OCI-LY1 (cell line): ENCODE measurements around the gene SRPX2.

Source experiments
- H2AFZ ChIP-seq: fragments of 200-600 bp; sonication (generic), shearing (Covaris generic); 2 replicates; pipeline ENCODE4 v1.6.0; 2014; ENCODE audit warnings: antibody characterized with exemption, mild to moderate bottlenecking, low read length
- H3F3A ChIP-seq: fragments of 200-600 bp; sonication (generic), shearing (Covaris generic); 2 replicates; pipeline ENCODE4 v1.6.0; 2014; ENCODE audit warnings: mild to moderate bottlenecking, antibody characterized with exemption, low read length, moderate library complexity; ENCODE audit not compliant: insufficient read depth
- H3K27ac ChIP-seq: fragments of 200-600 bp; sonication (generic); 2 replicates; pipeline ENCODE4 v1.5.1; 2014; ENCODE audit warnings: low read length, mixed run types, mild to moderate bottlenecking, low read depth; ENCODE audit not compliant: poor library complexity, severe bottlenecking
- H3K27me3 ChIP-seq: fragments of 200-600 bp; sonication (generic); 2 replicates; pipeline ENCODE4 v1.6.0; 2014; ENCODE audit warnings: antibody characterized with exemption, mild to moderate bottlenecking, low read length, moderate library complexity; ENCODE audit not compliant: insufficient read depth
- H3K36me3 ChIP-seq: fragments of 200-600 bp; sonication (generic); 2 replicates; pipeline ENCODE4 v1.6.1; 2014; ENCODE audit warnings: mild to moderate bottlenecking, antibody characterized with exemption, low read length, moderate library complexity, mixed read lengths; ENCODE audit not compliant: insufficient read depth
- H3K4me1 ChIP-seq: fragments of 200-600 bp; sonication (generic); 2 replicates; pipeline ENCODE4 v1.5.1; 2014; ENCODE audit warnings: mild to moderate bottlenecking, low read length, moderate library complexity; ENCODE audit not compliant: insufficient read depth, severe bottlenecking
- H3K4me2 ChIP-seq: fragments of 200-600 bp; sonication (generic), shearing (Covaris generic); 2 replicates; pipeline ENCODE4 v1.6.1; 2014; ENCODE audit warnings: low read length
- H3K4me3 ChIP-seq: fragments of 200-600 bp; sonication (generic); 2 replicates; pipeline ENCODE4 v1.5.1; 2014; ENCODE audit warnings: low read length, low read depth, mild to moderate bottlenecking, mixed read lengths; ENCODE audit not compliant: poor library complexity, severe bottlenecking
- H3K79me2 ChIP-seq: fragments of 200-600 bp; shearing (Covaris generic); 2 replicates; pipeline ENCODE4 v1.6.1; 2016; ENCODE audit warnings: mixed run types, low read length, mixed read lengths; ENCODE audit not compliant: insufficient read depth
- H3K9ac ChIP-seq: fragments of 200-600 bp; sonication (generic), shearing (Covaris generic); 2 replicates; pipeline ENCODE4 v1.6.1; 2014; ENCODE audit warnings: mild to moderate bottlenecking, low read length, mixed read lengths
- H3K9me2 ChIP-seq: fragments of 200-600 bp; sonication (generic), shearing (Covaris generic); 2 replicates; pipeline ENCODE4 v1.6.1; 2014; ENCODE audit warnings: low read depth, mild to moderate bottlenecking, low read length, mixed read lengths
- H3K9me3 ChIP-seq: fragments of 200-600 bp; shearing (Covaris generic); 2 replicates; pipeline ENCODE4 v1.6.1; 2014; ENCODE audit warnings: low read length, mixed read lengths
- H4K20me1 ChIP-seq: fragments of 200-600 bp; sonication (generic), shearing (Covaris generic); 2 replicates; pipeline ENCODE4 v1.6.0; 2016; ENCODE audit warnings: mild to moderate bottlenecking, low read length; ENCODE audit not compliant: insufficient read depth
- CTCF ChIP-seq: fragments of 200-600 bp; sonication (generic), shearing (Covaris generic); IDR thresholded peaks from 2 replicates; pipeline ENCODE4 v1.5.1; 2017; ENCODE audit warnings: mild to moderate bottlenecking, antibody characterized with exemption, low read length, moderate library complexity, mixed read lengths
- EZH2 ChIP-seq: fragments of 200-600 bp; sonication (generic), shearing (Covaris generic); IDR thresholded peaks from 2 replicates; pipeline ENCODE4 v1.8.0; 2017; ENCODE audit warnings: borderline replicate concordance, mixed run types, mild to moderate bottlenecking, antibody characterized with exemption, low read length, moderate library complexity, mixed read lengths

SRPX2 gene

GRCh38 chrX:100695302-100695701 is 51.3 kb downstream of the SRPX2 start:
- Histone ChIP-seq H4K20me1 (no peaks in the 10 kb centered on the region), H2AFZ (no peak overlapping the region), H3K4me2 (no peak overlapping the region), H3K79me2 (no peaks in the 10 kb centered on the region), H3K4me1 (no peaks in the 10 kb centered on the region), H3K27me3 (no peaks in the 10 kb centered on the region), H3K36me3 (no peaks in the 10 kb centered on the region), H3K9me2 (no peaks in the 10 kb centered on the region), H3K9me3 (no peaks in the 10 kb centered on the region), H3K4me3 (no peak overlapping the region), H3K9ac (no peak overlapping the region), H3K27ac (no peak overlapping the region), H3F3A (no peaks in the 10 kb centered on the region)
- TF ChIP-seq CTCF (no peak), EZH2 (no peak)

GRCh38 chrX:100695991-100696390 is 52.0 kb downstream of the SRPX2 start:
- Histone ChIP-seq H4K20me1 (no peaks in the 10 kb centered on the region), H3K4me3 (no peak overlapping the region), H3K9me2 (no peaks in the 10 kb centered on the region), H3K9ac (no peak overlapping the region), H3K79me2 (no peaks in the 10 kb centered on the region), H3K36me3 (no peaks in the 10 kb centered on the region), H3K27me3 (no peaks in the 10 kb centered on the region), H3K4me1 (no peaks in the 10 kb centered on the region), H3K27ac (no peak overlapping the region), H3K4me2 (no peak overlapping the region), H3K9me3 (no peaks in the 10 kb centered on the region), H2AFZ (no peak overlapping the region), H3F3A (no peaks in the 10 kb centered on the region)
- no peak for TF ChIP-seq CTCF
- no peak for TF ChIP-seq EZH2

- H4K20me1 ChIP-seq, result no peaks in the 10 kb centered on the region
- no peak overlapping the region for H3K9ac ChIP-seq
- H3K9me2 ChIP-seq, result no peaks in the 10 kb centered on the region
- H3K4me1 ChIP-seq, result no peaks in the 10 kb centered on the region
- no peak for TF ChIP-seq EZH2
- TF ChIP-seq CTCF, result no peak
- no peak overlapping the region for H3K4me2 ChIP-seq
- no peak overlapping the region for H3K27ac ChIP-seq
- H3K4me3 ChIP-seq, result no peak overlapping the region
- no peak overlapping the region for H2AFZ ChIP-seq
- H3K79me2 ChIP-seq, result no peaks in the 10 kb centered on the region
- no peaks in the 10 kb centered on the region for H3K36me3 ChIP-seq
- no peaks in the 10 kb centered on the region for H3F3A ChIP-seq
- H3K27me3 ChIP-seq, result no peaks in the 10 kb centered on the region
- no peaks in the 10 kb centered on the region for H3K9me3 ChIP-seq
Observed at GRCh38 chrX:100696699-100697351, 52.8 kb downstream of the SRPX2 start.
